SJSA1 (cell line): Measurements from ENCODE around the gene RPS6KA3. TPM values are rescaled to one million over a fixed set of nuclear protein-coding genes. Genes with fewer than 3 reads are reported as not detected.
"Not testable (repeated sequence)": the region's sequence is repeated elsewhere in the genome, so short reads cannot be mapped to it uniquely, and the experiment has no call there.

ENCODE experiments used
- DNase-seq, 2 experiments: peaks; one replicate each; pipeline ENCODE4 v3.0.0-alpha.2; 2015 to 2020; ENCODE audit warnings: low spot score in 2 of 2, low read depth in 1 of 2
- H3K27ac ChIP-seq: fragments of 250-450 bp; sonication (Bioruptor Pico); 2 replicates; pipeline ENCODE4 v1.5.1; 2020; ENCODE audit warnings: mild to moderate bottlenecking, moderate library complexity
- H3K27me3 ChIP-seq: fragments of 250-450 bp; sonication (Bioruptor Pico); replicated peaks from 2 replicates; pipeline ENCODE4 v1.5.1; 2020; ENCODE audit warnings: mild to moderate bottlenecking, moderate library complexity
- H3K36me3 ChIP-seq: fragments of 250-450 bp; sonication (Bioruptor Pico); 2 replicates; pipeline ENCODE4 v1.5.1; 2020; ENCODE audit warnings: mild to moderate bottlenecking
- H3K4me1 ChIP-seq: fragments of 250-450 bp; sonication (Bioruptor Pico); replicated peaks from 2 replicates; pipeline ENCODE4 v1.6.1; 2021; ENCODE audit warnings: mild to moderate bottlenecking
- H3K4me3 ChIP-seq: fragments of 250-450 bp; sonication (Bioruptor Pico); 2 replicates; pipeline ENCODE4 v1.5.1; 2020; ENCODE audit warnings: mild to moderate bottlenecking
- H3K9me3 ChIP-seq: fragments of 250-450 bp; sonication (Bioruptor Pico); replicated peaks from 2 replicates; pipeline ENCODE4 v1.5.1; 2020; ENCODE audit warnings: mild to moderate bottlenecking
- total RNA-seq: library from RNA; depleted of rRNA; stranded (reverse); fragments of >200 nt; shearing (Covaris generic); gene quantifications from 2 replicates; pipeline ENCODE4 v1.2.3, GENCODE V29; 2014

Gene RPS6KA3
- total RNA-seq, 1 experiment from 2014 or later = 43.8 TPM

GRCh38 chrX:20141281-20142220 is 125.2 kb downstream of the RPS6KA3 start, which contains the start of gene EIF1AX:
TSS of gene EIF1AX (minus strand) at chrX:20141838. CDS start at chrX:20141640, 198 bp downstream.
- Histone ChIP-seq H3K27ac (peak within 1 kb of the TSS; percentile 86), H3K27me3 (no peaks in the 10 kb centered on the region), H3K4me1 (no peaks in the 10 kb centered on the region), H3K36me3 (peaks cover 32% of the 10 kb centered on the region), H3K9me3 (no peaks in the 10 kb centered on the region), H3K4me3 (peak within 1 kb of the TSS; percentile 87)
- DNase-seq = peak; percentile 94 to 96

- Histone ChIP-seq H3K4me3 (peak overlapping the region; percentile 87), H3K27me3 (no peaks in the 10 kb centered on the region), H3K9me3 (no peaks in the 10 kb centered on the region), H3K36me3 (peaks cover 42% of the 10 kb centered on the region), H3K4me1 (no peaks in the 10 kb centered on the region), H3K27ac (no peak overlapping the region)
- DNase-seq = no peak
These were observed 126.3 kb downstream of the RPS6KA3 start for GRCh38 chrX:20140420-20140819.

- peaks cover 42% of the 10 kb centered on the region for H3K36me3 ChIP-seq
- H3K9me3 ChIP-seq = no peaks in the 10 kb centered on the region
- no peaks in the 10 kb centered on the region for H3K27me3 ChIP-seq
- H3K4me1 ChIP-seq = no peaks in the 10 kb centered on the region
- DNase-seq = no peak
- peak overlapping the region; percentile 87 for H3K4me3 ChIP-seq
- H3K27ac ChIP-seq = no peak overlapping the region
These were observed 126.7 kb downstream of the RPS6KA3 start for GRCh38 chrX:20139966-20140365.

DNA sequence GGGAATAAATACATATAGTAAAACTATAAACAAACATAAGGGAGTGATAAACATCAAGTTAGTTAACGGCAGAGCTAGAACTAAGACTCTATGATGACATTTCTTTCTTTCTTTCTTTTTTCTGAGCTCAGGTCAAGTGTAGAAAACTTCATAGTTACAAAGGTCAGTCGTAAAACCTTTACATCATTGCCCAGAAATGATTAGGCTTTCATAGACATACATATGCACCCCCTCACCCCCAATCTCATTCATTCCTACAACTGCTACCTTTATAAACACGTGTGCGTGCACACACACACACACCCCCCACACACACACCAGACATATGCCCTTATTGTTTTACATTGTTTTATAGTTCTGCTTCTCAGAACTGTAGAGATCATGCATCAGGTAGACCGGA is 130.8 kb downstream of the RPS6KA3 start:
- H3K27me3 ChIP-seq = no peaks in the 10 kb centered on the region
- H3K36me3 ChIP-seq = peaks cover 59% of the 10 kb centered on the region
- no peaks in the 10 kb centered on the region for H3K4me1 ChIP-seq
- no peaks in the 10 kb centered on the region for H3K9me3 ChIP-seq
- H3K4me3 ChIP-seq = no peak overlapping the region
- DNase-seq = no peak
- H3K27ac ChIP-seq = no peak overlapping the region

GRCh38 chrX:20132666-20133065 is 134.0 kb downstream of the RPS6KA3 start:
- DNase-seq = no peak
- Histone ChIP-seq H3K4me3 (no peak overlapping the region), H3K4me1 (no peaks in the 10 kb centered on the region), H3K27me3 (no peaks in the 10 kb centered on the region), H3K27ac (no peak overlapping the region), H3K9me3 (no peaks in the 10 kb centered on the region), H3K36me3 (peaks cover 46% of the 10 kb centered on the region)

GRCh38 chrX:20130357-20130756 is 136.4 kb downstream of the RPS6KA3 start:
- Histone ChIP-seq H3K36me3 (peaks cover 27% of the 10 kb centered on the region), H3K9me3 (no peaks in the 10 kb centered on the region), H3K27ac (no peak overlapping the region), H3K4me3 (no peak overlapping the region), H3K27me3 (no peaks in the 10 kb centered on the region), H3K4me1 (no peaks in the 10 kb centered on the region)
- DNase-seq = no peak

- Histone ChIP-seq H3K27ac (no peak overlapping the region), H3K27me3 (no peaks in the 10 kb centered on the region), H3K9me3 (no peaks in the 10 kb centered on the region), H3K36me3 (peaks cover 27% of the 10 kb centered on the region), H3K4me3 (no peak overlapping the region), H3K4me1 (no peaks in the 10 kb centered on the region)
- no peak for DNase-seq
These were observed 137.2 kb downstream of the RPS6KA3 start for GRCh38 chrX:20129547-20129946.

- Histone ChIP-seq H3K4me1 (no peaks in the 10 kb centered on the region), H3K36me3 (peaks cover 26% of the 10 kb centered on the region), H3K4me3 (no peak overlapping the region), H3K9me3 (no peaks in the 10 kb centered on the region), H3K27me3 (no peaks in the 10 kb centered on the region), H3K27ac (no peak overlapping the region)
- no peak for DNase-seq
These were observed 138.0 kb downstream of the RPS6KA3 start for GRCh38 chrX:20128670-20129069.

DNA sequence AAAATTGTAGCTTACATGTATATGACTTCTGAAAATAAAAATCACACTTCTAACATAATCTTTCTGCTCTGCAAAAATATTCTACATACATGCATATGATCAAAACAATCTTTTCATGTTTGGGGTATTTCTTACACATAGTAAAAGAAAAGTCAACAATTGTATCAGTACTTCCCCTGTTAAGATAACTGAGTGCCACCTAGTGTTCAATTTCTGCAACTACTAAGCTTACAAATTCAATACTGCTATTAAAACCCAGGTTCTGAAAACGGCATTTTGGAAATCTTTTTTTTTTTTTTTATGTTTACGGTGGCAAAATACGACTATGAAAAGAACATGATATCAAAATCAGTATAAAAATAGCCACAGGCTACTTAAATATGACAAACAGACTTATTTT is 139.3 kb downstream of the RPS6KA3 start:
- peaks cover 13% of the 10 kb centered on the region for H3K36me3 ChIP-seq
- not testable (repeated sequence) for H3K9me3 ChIP-seq, DNase-seq, H3K27ac ChIP-seq, H3K4me1 ChIP-seq, H3K27me3 ChIP-seq, H3K4me3 ChIP-seq

DNA sequence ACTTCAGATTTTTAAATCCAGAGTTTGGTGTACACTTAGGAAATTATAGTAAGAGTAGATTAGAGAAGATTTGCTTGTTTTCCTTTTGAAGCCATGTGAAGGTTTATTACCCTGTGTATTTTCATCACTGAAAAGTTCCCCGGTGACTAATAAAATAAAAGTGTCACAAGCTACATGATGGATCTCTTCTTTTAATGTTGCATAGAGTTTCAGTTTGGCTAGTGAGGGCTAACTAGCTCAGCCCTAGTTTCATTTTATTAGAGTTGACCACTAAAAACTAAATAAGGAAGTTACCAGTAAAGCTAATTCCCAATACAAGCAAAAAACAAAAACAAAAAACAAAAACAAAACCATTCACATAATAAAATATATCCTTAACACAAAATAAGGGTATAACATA is 139.9 kb downstream of the RPS6KA3 start:
- H3K27me3 ChIP-seq, H3K4me3 ChIP-seq, H3K4me1 ChIP-seq, DNase-seq, H3K36me3 ChIP-seq, H3K9me3 ChIP-seq, H3K27ac ChIP-seq: not testable (repeated sequence)

DNA sequence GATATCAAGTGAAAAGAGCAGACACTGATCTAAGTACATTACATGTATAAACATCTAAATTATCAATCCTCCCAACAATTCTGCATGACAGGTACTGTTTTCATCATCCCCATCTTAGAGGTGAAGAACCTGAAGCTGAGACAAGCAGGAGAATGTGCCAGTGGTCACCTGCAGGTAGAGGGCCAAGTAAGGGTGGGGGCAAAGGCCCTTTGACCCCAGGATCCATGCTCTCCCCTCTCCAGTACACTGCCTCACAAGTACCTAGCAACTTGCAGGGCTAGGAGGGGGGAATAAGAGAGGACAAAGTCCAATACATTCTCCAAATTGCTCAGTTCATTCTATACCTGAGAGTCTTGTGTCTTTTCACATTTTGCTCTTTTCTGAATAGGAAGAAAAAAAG is 141.7 kb downstream of the RPS6KA3 start:
- H3K9me3 ChIP-seq = no peaks in the 10 kb centered on the region
- no peaks in the 10 kb centered on the region for H3K27me3 ChIP-seq
- no peak overlapping the region for H3K4me3 ChIP-seq
- no peaks in the 10 kb centered on the region for H3K36me3 ChIP-seq
- H3K4me1 ChIP-seq = no peaks in the 10 kb centered on the region
- no peak for DNase-seq
- H3K27ac ChIP-seq = no peak overlapping the region

DNA sequence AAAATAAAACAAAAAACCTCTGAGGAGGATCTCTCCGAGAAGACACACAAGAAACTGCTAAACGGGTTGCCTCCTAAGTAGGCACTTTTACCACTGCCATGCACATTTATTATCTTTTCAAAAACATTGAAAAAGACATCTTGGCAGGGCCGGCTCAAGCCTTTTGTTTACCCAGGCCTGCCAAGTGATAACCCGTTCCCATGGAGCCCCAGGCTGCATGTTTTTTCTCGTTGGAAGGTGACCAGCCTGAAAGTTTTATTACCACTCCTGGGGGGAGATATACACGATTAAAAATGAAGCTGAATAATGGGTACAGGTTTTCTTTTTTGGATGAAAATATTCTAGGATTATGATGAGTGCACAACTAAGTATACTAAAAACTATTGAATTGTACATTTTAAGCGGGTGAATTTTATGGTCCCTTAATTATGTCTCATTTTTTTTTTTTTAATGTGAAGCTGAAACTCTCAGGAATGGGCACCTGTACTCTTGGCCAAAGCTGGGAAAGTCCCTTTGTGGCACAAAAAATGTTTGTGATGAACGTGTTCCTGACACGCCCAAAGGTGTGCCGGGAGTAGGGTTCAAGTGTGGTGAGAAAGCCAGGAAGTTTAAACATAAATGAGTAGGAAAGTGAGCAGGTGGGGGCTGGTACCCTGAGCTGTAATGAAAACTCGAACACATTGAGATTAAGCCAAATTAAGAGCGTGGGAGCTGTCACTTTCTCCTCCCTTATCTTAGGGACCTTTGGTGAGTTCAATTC is 148.5 kb downstream of the RPS6KA3 start:
- H3K27me3 ChIP-seq = 0 out of 2 replicates have a peak, but pooled peaks cover 5% of the 10 kb centered on the region
- no peak overlapping the region for H3K4me3 ChIP-seq
- no peaks in the 10 kb centered on the region for H3K9me3 ChIP-seq
- no peaks in the 10 kb centered on the region for H3K36me3 ChIP-seq
- no peak overlapping the region for H3K27ac ChIP-seq
- H3K4me1 ChIP-seq = no peaks in the 10 kb centered on the region
- no peak for DNase-seq

DNA sequence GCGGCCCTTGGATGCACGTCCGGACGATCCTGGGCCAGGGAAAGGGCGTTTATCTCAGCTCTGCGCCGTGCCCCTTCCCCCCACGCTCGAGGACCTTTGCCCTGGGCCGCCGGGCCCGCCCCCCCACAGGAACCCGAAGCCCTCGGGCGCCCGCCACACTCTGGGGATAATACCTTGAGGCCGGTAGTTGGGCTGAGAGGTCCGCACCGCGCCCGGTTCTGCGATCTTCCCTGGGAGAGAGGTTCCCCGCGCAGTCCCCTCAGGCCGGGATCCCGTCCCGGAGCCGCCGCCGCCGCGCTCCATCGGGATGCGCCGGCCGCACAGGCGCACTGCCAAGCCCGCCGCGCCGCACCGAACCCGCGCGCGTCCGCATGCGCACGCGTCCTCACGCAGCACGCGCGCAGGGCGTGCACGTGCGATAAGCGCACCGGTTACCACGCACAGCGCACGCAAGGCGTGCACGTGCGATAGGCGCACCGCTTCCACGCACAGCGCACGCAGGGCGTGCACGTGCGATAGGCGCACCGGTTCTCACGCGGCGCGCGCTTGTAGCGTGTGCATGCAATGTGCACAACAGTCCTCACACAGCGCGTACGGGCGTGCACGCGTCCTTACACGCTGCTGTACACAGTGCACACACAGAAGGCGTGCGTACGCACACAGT is 150.0 kb downstream of the RPS6KA3 start, which contains the start of gene MAP7D2:
TSS of gene MAP7D2 (minus strand) at position 331 of the 664 bp plus-strand sequence. CDS start at position 303, 28 bp downstream.
- Histone ChIP-seq H3K36me3 (no peaks in the 10 kb centered on the region), H3K27ac (no peak within 1 kb of the TSS), H3K9me3 (no peaks in the 10 kb centered on the region), H3K4me1 (no peaks in the 10 kb centered on the region), H3K4me3 (no peak within 1 kb of the TSS), H3K27me3 (0 out of 2 replicates have a peak, but pooled peaks cover 5% of the 10 kb centered on the region)
- DNase-seq = no peak
